NCI-H510A treated with DMSO at 0.1 percent for 48 hours (cell line): ENCODE measurements around the gene PARD6B.
A peak's percentile ranks its signal among the peaks of the same experiment; 100 is the strongest.
"Not testable (repeated sequence)": the region's sequence is repeated elsewhere in the genome, so short reads cannot be mapped to it uniquely, and the experiment has no call there.

Source experiments
- DNase-seq: peaks from one replicate; lab custom pipeline; 2025; lab: John Stamatoyannopoulos, UW

PARD6B gene

DNA sequence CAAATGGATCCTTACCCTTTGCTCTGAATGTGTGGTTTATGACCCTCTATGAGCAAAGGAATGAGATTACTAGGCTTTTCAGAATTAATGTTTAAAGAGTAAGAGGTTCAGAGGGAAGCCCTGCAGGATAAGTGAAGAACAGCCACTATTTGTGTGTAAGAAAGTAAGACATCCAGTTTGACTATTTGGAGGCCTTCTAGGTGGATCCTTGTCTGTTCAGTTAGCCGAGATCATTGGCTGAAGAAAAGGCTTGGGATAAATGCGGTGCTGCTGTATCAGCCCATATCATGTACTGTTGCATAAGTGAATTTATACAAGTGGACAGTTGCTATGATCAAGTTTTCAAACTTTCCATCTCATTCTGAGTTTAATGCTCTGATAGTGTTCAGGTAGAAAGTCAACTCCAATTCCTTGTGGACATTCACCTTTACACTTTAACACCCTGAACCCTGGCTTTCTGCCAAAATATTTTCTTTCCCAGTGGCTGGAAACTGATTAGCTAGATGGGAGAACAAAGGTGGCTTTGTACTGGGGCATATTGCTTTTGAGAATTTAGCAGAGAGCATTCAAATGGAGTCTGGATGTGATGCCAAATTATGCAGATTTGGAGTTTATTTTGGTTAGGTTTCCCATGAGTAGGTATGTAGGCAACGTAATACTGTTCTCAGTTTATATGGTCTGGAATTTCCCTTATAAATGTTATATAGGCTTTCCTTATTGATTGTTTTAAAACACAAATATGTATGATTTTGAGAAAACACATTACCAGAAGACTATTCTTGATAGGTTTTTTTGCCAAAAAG lies 15.0 kb downstream of the PARD6B start:
- no peak for DNase-seq

DNA sequence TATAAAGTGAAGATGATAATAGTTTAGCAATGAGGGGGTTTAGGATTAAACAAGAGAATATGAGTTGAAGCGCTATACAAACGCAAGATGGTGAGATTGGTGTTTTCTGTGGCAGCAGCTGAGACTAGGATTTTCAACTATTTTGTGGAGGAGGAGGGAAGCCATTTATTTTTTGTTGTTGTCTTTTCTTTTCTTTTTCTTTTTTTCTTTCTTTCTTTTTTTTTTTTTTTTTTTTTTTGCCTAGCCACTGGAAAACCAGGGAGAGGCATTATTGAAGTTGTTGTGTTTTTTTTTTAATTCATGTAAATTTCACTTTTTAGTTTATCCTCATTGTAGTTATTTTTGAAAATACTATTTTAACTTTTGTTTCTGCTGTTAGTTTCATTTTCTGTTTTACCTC lies 15.9 kb downstream of the PARD6B start:
- no peak for DNase-seq

DNA sequence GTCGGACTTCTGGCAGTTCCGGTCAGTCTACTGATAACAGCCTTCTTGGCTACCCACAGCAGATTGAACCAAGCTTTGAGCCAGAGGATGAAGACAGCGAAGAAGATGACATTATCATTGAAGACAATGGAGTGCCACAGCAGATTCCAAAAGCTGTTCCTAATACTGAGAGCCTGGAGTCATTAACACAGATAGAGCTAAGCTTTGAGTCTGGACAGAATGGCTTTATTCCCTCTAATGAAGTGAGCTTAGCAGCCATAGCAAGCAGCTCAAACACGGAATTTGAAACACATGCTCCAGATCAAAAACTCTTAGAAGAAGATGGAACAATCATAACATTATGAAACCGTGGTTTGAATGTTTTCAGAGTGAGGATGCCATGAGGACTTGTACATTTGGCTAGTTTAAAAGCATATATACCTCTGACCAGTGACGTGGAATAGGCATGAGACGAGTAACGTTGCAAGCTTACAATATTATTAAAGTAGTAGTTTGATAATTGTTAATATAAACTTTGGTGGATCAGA lies 18.8 kb downstream of the PARD6B start:
- DNase-seq: no peak

DNA sequence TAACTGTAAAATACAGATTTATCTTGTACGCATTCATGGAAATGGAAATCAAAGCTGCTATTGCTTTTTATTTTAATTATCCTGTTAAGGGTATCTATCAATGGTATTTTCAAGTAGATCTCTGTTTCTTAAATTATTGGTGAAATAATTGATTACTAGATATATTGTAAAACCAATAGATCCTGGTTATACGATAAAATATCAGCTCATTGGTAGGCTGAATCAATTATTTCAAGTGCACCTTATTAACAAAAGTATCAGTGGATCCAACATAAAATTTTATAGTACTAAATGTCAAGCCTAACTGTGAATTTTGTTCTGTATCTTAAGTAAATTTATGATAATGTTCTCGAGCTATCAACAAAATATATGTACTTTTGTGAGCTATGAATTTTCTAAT lies 21.8 kb downstream of the PARD6B start:
- DNase-seq: no peak

DNA sequence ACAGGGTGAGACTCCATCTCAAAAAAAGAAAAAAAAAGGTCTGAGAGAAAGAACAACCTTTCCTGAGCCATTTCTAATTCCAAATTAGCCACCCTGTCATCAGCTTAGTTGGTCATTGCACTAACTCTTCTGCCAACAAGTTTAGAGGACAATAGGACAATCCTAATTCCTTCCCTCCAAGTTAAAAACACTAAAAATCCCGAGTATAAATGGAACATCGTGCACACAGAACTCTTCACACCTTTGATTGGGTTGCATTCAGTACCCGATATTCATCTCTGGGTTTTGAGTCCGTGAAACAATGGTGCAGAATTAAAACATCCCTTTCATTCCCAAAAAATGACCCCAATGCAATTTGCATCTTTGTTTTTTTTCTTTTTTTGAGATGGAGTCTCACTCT lies 23.0 kb downstream of the PARD6B start:
- DNase-seq: no peak

DNA sequence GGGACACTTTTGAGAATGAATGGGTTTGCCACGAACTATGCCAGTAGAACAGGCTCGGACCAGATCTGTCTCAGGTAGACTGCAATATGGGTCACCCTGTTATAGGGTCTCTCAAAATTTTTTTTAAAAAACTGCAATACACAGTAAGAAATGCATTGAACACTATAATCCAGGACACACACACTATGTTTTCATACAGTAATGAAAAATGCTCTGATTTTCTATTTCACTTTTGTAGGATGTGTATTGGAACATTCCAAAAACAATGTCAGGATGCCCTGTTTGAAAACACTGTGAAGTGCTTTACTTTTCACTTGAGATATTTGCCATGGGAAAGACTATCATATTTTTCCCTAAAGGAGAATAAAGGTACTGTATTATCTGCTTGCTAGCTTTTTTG lies 25.1 kb downstream of the PARD6B start:
- no peak for DNase-seq

DNA sequence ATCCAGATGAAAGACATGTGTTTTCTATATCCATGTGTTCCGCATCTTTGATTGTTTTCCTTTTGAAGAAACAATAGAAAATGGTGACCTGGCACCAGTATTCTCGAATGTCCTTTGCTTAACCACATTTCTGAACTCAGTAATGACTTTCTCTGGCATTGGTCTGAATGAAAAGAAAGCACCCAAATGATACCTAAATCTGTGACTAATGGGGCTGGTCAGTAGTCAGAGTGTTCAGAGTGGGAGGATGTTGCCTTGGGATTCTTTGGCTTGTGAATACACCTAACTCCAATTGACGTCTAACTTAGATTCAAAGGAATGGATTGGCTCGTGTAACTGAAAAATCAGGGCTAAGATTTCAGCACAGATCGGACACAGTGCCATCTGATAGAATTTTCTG lies 27.1 kb downstream of the PARD6B start:
- DNase-seq: no peak

DNA sequence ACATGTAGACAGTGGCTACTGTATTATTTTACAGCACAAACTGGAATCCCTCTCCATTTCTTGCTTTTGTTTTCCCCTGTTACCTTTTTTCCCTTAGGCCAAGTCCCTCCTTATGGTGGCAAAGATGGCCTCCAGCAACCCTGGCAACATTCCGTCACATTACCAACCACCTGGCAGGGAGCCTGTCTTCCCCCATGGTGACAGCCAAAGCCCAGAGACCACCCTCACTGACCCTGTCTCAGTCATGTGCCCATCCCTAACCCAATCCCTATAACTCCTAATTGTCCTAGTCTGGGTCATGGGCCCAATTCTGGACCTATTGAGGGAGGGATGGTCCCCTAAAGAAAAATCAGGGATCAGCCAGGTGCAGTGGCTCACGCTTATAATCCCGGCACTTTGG lies 27.6 kb downstream of the PARD6B start:
- DNase-seq: no peak

DNA sequence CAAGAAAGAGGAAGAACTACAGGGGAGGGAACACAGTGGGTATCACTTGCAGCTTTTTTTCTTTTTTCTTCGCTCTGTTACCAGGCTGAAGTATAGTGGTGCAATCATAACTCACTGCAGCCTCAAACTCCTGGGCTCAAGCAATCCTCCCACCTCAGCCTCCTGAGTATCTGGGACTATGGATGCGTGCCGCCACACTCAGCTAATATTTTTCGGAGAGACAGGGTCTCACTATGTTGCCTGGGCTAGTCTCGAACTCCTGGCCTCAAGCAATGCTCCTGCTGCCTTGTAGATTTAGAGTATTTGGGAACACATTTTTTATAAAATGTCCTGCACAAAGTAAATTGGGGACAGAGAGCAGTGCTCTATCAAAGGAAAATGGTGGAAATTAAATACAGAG lies 28.3 kb downstream of the PARD6B start:
- DNase-seq: no peak

DNA sequence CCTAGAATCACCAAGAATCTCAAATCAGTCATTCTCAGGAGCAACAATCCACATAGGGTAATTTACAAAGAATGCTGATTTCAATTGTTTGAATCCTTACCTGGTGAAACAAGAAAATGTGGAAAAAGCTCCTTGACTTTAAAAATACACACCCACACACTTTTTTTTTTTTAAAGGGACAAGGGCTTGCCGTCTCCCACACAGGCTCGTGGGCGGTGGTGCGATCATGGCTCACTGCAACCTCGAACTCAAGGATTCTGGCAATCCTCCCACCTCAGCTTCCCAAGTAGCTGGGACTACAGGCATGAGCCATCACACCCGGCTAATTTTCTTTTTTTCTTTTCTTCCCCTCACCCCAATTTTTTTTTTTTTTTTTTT lies 30.7 kb downstream of the PARD6B start:
- no peak for DNase-seq

DNA sequence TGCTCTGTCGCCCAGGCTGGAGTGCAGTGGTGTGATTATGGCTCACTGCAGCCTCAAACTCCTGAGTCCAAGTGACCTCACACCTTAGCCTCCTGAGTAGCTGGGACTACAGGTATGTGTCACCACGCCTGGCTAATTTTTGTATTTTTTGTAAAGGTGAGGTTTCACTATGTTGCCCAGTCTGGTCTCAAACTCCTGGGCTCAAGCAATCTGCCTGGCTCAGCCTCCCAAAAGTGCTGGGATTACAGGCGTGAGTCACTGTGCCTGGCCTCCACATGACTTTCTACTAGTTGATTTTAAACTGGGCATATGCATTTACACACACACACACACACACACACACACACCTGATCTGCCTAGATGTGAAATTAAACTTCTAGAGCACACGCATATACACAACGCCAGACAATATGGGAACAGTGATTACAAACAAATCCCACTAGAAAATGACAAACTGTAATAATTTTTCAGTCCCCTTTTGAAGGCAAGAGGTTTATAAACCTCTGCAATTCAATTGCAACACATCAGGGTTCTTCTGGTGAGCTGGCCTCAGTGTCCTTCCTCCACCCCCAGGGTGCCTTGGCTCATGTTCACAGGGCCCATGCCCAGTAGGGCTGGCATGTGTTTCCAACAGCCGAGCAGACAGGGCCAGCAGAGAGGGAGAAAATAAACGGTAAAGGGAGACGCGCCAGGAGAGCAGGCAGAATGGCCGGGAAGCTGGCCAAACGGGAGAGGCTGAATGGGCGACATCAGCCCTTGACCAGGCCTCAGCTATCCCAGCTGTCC lies 31.2 kb downstream of the PARD6B start:
- DNase-seq: no peak

DNA sequence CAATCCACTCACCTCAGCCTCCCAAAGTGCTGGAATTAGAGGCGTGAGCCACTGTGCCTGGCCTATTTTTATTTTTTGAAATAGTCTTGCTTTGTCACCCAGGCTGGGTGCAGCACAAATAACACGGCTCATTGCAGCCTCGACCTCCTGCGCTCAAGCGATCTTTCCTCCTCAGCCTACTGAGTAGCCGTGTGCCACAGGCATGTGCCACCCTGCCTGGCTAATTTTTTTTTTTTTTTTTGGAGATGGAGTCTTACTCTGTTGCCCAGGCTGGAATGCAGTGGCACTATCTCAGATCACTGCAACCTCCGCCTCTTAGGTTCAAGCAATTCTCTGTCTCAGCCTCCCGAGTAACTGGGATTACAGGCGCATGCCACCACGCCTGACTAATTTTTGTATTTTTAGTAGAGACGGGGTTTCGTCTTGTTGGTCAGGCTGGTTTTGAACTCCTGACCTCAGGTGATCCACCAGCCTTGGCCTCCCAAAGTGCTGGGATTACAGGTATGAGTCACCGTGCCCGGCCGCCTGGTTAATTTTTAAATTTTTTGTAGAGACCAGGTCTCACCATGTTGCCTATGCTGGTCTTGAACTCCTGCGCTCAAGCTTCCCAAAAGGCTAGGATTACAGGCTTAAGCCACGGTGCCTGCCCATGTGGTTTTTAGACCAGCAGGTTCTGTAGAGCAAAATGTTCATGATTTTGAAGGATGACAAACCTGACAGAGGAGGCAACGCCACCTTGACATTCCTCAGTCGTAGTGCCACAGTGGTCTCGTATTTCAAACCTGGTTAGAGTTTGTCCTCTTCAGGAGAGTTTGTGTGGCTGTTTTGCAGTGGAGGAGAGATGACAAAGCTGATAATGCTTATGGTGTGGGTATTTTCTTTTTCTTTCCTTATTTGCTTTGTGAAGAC lies 32.4 kb downstream of the PARD6B start:
- peak; percentile 51 for DNase-seq

DNA sequence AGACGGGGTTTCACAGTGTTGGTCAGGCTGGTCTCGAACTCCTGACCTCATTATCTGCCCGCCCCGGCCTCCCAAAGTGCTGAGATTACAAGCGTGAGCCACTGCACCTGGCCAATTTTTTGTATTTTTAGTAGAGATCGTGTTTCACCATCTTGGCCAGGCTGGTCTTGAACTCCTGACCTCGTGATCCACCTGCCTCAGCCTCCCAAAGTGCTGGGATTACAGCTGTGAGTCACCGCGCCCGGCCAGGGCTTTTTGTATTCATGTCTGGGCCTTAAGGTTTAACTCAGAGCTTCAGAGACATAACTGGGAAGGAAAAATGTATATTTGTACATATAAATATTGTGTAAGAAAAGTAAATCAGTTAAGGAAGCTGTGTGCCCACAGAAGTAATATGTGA lies 33.9 kb downstream of the PARD6B start:
- DNase-seq: not testable (repeated sequence)

DNA sequence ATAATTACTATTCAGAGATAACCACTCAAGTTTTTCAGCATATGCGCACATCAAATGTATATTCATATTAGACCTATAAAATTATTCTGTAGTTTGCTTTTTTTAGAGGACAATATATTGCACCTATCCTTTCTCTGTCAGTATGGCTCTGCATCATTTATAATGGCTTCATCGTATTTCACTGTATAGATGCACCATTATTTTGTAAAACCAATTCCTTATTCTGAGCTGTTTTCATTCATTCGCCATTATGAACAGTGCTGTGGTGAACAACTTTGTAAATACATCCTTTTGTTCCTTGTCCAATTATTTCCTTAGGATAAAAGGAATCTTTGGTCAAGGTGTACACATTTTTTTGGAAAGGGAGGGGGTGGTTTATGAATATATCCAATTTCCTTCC lies 34.3 kb downstream of the PARD6B start:
- DNase-seq: no peak

DNA sequence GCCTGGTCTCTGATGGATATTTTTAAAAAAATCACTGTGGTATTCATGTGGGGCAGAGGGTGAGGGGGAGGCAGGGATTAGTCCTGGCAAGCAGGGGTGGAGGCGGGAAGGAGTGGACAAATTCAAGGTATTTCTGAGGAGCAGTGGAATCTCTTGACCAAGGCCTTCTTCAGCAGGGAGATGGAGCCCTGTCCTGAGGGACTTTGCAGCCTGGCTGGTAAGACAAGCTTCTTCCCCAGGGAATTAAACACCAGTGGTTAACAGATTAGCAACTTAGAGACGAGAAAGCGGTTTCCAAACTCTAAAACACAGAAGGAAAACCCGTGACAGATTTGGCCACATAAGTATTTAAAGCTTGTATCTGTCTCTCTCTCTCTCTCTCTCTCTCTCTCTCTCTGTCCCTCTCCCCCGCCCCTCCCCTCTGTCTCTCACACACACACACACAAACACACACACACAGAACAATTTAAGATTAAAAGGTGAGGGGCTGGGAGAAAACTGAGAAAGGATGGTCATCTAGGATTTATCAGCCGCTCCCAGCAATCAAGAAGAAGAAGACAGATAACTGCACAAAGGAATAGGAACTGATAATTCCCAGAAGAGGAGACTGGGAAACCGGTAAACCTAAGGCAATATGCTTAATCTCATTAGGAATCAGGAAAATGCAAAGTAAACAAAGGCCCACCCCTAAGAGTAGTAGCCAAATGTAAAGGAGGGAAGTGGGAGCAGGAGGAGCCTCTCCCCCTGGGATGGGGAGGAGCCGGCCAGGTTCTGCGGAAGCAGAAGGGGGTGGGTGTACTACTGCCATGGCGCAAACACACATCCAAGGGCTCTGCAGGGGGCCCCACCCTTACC lies 35.8 kb downstream of the PARD6B start:
- not testable (repeated sequence) for DNase-seq

DNA sequence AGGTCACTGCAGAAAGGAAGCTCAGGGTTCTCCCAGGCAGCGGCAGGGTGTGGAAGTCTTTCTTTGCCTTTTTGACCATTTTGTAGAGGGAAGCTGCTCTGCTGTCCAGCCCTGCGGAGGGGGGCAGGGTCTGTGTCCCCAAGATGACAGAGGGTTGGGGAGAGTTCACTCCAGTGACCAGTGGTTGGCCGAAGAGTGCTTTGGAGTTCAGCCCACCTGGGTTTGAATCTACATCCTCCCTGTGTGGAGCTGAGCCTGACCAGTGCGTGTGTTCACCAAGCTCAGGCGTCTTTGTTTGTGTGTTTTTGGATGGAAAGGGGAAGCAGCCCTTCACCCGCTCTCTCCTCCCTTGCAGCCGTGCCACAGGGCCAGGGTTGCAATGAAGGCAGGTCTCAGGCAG lies 37.6 kb downstream of the PARD6B start:
- DNase-seq: not testable (repeated sequence)

DNA sequence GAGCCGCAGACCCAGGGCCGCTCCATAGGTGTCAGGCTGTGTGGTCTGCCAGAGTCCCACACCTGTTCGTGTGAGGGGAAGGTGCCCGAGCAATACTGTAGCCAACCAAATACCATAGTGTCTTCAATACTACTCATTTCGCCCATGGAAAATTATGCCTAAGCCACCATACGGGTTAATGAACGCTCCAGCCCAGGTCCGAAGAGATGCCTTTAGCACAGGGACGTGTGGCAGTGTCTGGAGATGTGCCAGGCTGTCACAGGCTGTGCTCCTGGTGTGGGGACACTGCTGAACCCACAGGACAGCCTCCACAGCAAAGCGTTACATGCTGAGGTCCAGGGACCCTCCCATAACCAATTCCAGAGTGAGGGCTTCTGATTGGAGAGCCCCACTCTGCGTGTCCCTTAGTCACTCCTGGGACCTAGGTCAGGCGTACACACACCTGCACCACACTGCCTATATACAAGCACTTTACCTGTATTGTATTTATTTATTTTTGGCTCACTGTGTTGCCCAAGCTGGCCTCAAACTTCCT lies 38.2 kb downstream of the PARD6B start:
- not testable (repeated sequence) for DNase-seq

DNA sequence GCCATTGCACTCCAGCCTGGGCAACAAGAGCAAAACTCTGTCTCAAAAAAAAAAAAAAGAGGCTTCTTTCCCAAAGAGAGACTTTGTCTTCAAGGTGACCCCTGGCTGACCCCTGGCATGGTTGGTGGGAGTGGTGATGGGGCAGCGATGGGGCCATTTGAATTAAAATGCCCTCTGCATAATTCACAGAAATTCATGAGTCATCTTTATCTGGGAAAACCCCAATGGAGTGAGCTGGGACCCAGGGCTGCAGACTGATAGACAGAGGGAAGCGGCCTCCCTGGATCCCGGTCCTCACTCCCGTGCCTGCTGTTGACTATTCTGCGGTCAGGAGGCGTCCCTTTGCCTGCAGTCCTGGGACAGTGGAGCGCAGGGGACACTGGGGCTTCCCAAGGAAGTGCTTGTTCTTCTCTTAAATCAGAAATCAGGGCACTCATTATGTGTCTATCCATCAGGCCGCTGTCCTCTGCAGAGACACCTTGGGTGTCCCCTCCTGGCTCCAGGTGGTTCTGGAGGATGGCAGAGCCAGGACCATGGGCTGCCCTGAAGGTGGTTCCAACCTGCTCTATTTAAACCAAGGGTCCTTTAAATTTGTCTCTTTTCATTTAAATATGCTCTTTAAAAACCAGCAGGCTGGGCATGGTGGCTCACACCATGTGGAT lies 40.2 kb downstream of the PARD6B start:
- DNase-seq: not testable (repeated sequence)

DNA sequence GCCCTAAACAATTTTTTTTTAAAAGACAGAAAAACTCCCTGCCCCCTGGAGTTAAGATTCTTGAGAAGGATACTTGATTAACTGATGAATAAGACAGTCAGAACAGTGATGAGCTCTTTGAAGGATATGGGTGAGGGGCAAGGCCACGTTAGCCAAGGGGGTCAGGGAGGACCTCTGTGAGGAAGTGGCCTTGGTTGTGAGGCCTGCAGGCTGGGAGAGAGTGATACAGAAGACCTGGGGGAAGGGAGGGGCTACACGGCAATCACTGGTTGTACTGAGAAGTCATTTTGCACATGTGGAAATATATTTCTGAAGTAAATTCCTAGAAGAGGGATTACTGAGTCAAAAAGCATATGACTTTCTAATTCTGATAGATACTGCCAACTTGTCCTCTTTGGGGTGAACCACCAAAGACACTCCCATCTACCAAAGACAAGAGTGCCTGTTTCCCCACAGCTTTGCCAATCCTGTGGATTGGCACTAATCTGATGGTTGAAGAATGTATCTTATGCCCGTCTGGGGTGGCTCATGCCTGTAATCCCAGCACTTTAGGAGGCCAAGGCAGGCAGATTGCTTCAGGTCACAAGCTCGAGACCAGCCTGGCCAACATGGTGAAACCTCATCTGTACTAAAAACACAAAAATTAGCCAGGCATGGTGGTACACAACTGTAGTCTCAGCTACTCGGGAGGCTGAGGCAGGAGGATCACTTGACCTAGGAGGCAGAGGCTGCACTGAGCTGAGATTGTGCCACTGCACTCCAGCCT lies 41.2 kb downstream of the PARD6B start:
- no peak for DNase-seq

DNA sequence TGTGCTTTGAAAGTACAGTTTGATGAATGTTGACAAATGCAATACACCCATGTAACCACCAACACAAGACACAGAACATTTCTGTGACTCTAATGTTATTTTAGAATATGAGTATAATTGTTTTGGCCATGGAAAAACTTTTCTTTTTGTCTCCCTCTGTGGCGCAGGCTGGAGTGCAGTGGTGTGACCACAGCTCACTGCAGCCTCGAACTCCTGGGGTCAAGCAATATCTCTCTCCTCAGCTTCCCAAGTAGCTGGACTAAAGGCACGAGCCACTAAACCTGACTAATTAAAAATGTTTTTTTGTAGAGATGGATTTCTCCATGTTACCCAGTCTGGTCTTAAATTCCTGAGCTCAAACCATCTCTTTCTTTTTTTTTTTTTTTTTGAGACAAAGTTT lies 43.1 kb downstream of the PARD6B start:
- DNase-seq: no peak
